Panc1 (cell line): ENCODE data around the gene WFIKKN1. TPM values are rescaled to one million over a fixed set of nuclear protein-coding genes. Genes with fewer than 3 reads are reported as not detected.

ENCODE experiments used
- ATAC-seq: fragments of 200-7000 bp; cut with Tn5 transposase; 2 replicates; pipeline ENCODE4 v1.9.1; 2020; ENCODE audit warnings: mild to moderate bottlenecking, moderate library complexity
- BruUV-seq: library from RNA; stranded (reverse); fragments of 400-500 nt; replicated peaks from 2 replicates; lab custom pipeline; 2021; lab: Mats Ljungman, UMichigan
- CTCF ChIA-PET: fragments of 300-600 bp; sonication (Branson Sonifier 250); formaldehyde crosslinking; loops from one replicate; lab custom pipeline; 2022; ENCODE audit warnings: antibody characterized with exemption; lab: Charles Lee
- POLR2A ChIA-PET: fragments of 300-600 bp; sonication (Branson Sonifier 250); formaldehyde crosslinking; loops from one replicate; lab custom pipeline; 2022; ENCODE audit warnings: antibody characterized with exemption; lab: Charles Lee
- DNase-seq: peaks from one replicate; pipeline ENCODE4 v3.0.0-alpha.2; 2010; ENCODE audit warnings: low read depth, low spot score
- H3K27ac ChIP-seq: 2 replicates; pipeline ENCODE4 v1.5.1; 2011; ENCODE audit warnings: mild to moderate bottlenecking, low read length, inconsistent platforms
- H3K27me3 ChIP-seq: fragments of 200-500 bp; sonication (Bioruptor generic); 2 replicates; pipeline ENCODE4 v1.6.0; 2014; ENCODE audit warnings: low read length, inconsistent platforms; ENCODE audit not compliant: control insufficient read depth, insufficient read depth
- H3K36me3 ChIP-seq: fragments of 200-500 bp; sonication (Bioruptor generic); 2 replicates; pipeline ENCODE4 v1.5.1; 2014; ENCODE audit warnings: inconsistent platforms, mild to moderate bottlenecking, low read length, moderate library complexity; ENCODE audit not compliant: control insufficient read depth, insufficient read depth
- H3K4me1 ChIP-seq: 2 replicates; pipeline ENCODE4 v1.5.1; 2011; ENCODE audit warnings: inconsistent platforms, mild to moderate bottlenecking, low read length, moderate library complexity; ENCODE audit not compliant: control insufficient read depth, insufficient read depth
- H3K4me3 ChIP-seq, 2 experiments: 2 replicates each; pipeline ENCODE4 v1.5.1; 2011 to 2012; ENCODE audit warnings: low read depth in 2 of 2, low read length in 2 of 2, mild to moderate bottlenecking in 2 of 2, inconsistent platforms in 1 of 2, moderate library complexity in 1 of 2
- H3K9me3 ChIP-seq: fragments of 200-500 bp; sonication (Bioruptor generic); 2 replicates; pipeline ENCODE4 v1.5.1; 2014; ENCODE audit warnings: low read depth, mild to moderate bottlenecking, inconsistent platforms, low read length, moderate library complexity; ENCODE audit not compliant: control insufficient read depth, insufficient read depth
- POLR2AphosphoS5 ChIP-seq: IDR thresholded peaks from 2 replicates; pipeline ENCODE4 v1.6.1; 2012; ENCODE audit warnings: mild to moderate bottlenecking, low read depth, low read length, moderate library complexity
- SIN3A ChIP-seq: IDR thresholded peaks from 2 replicates; pipeline ENCODE4 v1.6.1; 2012; ENCODE audit warnings: low read depth, mild to moderate bottlenecking, low read length, moderate library complexity, borderline replicate concordance; ENCODE audit not compliant: insufficient read depth
- TCF7L2 ChIP-seq: IDR thresholded peaks from 2 replicates; pipeline ENCODE4 v1.6.1; 2011; ENCODE audit warnings: mild to moderate bottlenecking, low read depth, low read length, inconsistent platforms
- in situ Hi-C: cut with HindIII; loops from 2 replicates; pipeline ENCODE4 v1.10.0; 2016; ENCODE audit warnings: low sequenced_read_pairs, low pct_unique_long_range_greater_than_20kb
- intact Hi-C: fragments of 100-400 bp; cut with micrococcal nuclease; formaldehyde crosslinking; loops from one replicate; pipeline ENCODE4 v1.10.0; 2022; ENCODE audit not compliant: unreplicated experiment
- total RNA-seq: library from RNA; stranded (reverse); gene quantifications from one replicate; pipeline ENCODE4 v1.2.1, GENCODE V29; 2021; ENCODE audit not compliant: unreplicated experiment
- TF ChIP-seq, protein P1 (sequence below): fragments of 450-650 bp; IDR thresholded peaks from 2 replicates; pipeline ENCODE4 v1.5.1; 2017; ENCODE audit warnings: mild to moderate bottlenecking
- TF ChIP-seq, protein P2 (sequence below), 2 experiments: IDR thresholded peaks; 2 replicates each; pipeline ENCODE4 v1.6.1; 2011 to 2012; ENCODE audit warnings: low read depth in 2 of 2, control low read depth in 1 of 2, low read length in 1 of 2, mild to moderate bottlenecking in 1 of 2, moderate library complexity in 1 of 2; ENCODE audit not compliant: insufficient read depth in 1 of 2

Gene WFIKKN1
- total RNA-seq, 1 experiment from 2014 or later: 2.0 TPM

DNA sequence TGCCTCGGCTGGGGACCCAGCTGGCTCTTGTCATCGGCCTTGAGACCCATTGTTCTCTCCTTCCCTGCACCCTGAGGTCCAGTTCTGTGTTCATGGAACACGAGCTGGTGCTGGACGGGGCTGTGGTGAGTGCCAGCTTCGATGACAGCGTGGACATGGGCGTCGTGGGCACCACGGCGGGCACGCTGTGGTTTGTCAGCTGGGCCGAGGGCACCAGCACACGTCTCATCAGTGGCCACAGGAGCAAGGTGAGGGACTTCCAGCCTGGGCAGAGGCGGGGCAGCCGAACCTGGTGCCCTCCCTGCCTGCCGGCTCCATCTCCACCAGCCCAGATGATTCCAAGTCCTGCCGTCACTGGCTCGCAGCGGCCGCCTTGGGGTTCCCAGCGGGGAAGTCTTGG is 31.8 kb downstream of the WFIKKN1 start:
- TF ChIP-seq, protein P1, sequence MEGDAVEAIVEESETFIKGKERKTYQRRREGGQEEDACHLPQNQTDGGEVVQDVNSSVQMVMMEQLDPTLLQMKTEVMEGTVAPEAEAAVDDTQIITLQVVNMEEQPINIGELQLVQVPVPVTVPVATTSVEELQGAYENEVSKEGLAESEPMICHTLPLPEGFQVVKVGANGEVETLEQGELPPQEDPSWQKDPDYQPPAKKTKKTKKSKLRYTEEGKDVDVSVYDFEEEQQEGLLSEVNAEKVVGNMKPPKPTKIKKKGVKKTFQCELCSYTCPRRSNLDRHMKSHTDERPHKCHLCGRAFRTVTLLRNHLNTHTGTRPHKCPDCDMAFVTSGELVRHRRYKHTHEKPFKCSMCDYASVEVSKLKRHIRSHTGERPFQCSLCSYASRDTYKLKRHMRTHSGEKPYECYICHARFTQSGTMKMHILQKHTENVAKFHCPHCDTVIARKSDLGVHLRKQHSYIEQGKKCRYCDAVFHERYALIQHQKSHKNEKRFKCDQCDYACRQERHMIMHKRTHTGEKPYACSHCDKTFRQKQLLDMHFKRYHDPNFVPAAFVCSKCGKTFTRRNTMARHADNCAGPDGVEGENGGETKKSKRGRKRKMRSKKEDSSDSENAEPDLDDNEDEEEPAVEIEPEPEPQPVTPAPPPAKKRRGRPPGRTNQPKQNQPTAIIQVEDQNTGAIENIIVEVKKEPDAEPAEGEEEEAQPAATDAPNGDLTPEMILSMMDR: no peak
- TF ChIP-seq SIN3A (no peak), POLR2AphosphoS5 (no peak), TCF7L2 (no peak)
- TF ChIP-seq, protein P2, sequence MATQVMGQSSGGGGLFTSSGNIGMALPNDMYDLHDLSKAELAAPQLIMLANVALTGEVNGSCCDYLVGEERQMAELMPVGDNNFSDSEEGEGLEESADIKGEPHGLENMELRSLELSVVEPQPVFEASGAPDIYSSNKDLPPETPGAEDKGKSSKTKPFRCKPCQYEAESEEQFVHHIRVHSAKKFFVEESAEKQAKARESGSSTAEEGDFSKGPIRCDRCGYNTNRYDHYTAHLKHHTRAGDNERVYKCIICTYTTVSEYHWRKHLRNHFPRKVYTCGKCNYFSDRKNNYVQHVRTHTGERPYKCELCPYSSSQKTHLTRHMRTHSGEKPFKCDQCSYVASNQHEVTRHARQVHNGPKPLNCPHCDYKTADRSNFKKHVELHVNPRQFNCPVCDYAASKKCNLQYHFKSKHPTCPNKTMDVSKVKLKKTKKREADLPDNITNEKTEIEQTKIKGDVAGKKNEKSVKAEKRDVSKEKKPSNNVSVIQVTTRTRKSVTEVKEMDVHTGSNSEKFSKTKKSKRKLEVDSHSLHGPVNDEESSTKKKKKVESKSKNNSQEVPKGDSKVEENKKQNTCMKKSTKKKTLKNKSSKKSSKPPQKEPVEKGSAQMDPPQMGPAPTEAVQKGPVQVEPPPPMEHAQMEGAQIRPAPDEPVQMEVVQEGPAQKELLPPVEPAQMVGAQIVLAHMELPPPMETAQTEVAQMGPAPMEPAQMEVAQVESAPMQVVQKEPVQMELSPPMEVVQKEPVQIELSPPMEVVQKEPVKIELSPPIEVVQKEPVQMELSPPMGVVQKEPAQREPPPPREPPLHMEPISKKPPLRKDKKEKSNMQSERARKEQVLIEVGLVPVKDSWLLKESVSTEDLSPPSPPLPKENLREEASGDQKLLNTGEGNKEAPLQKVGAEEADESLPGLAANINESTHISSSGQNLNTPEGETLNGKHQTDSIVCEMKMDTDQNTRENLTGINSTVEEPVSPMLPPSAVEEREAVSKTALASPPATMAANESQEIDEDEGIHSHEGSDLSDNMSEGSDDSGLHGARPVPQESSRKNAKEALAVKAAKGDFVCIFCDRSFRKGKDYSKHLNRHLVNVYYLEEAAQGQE (IDR thresholded peaks at IDR 0.05; ENCODE audit: insufficient read depth in 1 of 2, low read depth in 2 of 2, low read length in 1 of 2): no peak
- Histone ChIP-seq H3K36me3 (no peaks in the 10 kb centered on the region), H3K4me1 (peaks cover 15% of the 10 kb centered on the region), H3K4me3 (no peak overlapping the region), H3K27ac (no peak overlapping the region), H3K27me3 (no peaks in the 10 kb centered on the region), H3K9me3 (no peaks in the 10 kb centered on the region)
- in situ Hi-C loops: no loop called here
- DNase-seq: no peak
- POLR2A ChIA-PET: no interaction called here
- CTCF ChIA-PET: no interaction called here
- no peak for ATAC-seq
- intact Hi-C loops: no loop called here
- BruUV-seq: no TSS peak

DNA sequence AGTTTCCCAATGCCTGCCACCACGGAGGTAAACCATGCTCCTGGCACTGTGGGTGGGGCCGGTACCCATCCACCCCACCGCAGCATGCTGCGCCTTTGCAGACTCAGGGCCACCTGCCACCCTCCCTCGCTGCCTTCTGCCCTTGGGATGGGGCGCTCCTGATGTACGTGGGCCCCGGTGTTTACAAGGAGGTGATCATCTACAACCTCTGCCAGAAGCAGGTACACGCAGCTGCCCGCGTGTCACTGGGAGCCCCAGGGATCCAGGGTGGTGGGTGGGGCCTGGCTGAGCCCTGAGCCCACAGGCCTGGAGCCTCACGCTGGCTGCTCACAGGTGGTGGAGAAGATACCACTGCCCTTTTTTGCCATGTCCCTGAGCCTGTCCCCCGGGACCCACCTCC is 35.8 kb downstream of the WFIKKN1 start:
- ChIA-PET CTCF (no interaction called here), POLR2A (no interaction called here)
- TF ChIP-seq, protein P2 (IDR thresholded peaks at IDR 0.05; ENCODE audit: insufficient read depth in 1 of 2, low read depth in 2 of 2, low read length in 1 of 2): no peak
- TF ChIP-seq TCF7L2 (no peak), POLR2AphosphoS5 (no peak), SIN3A (no peak)
- TF ChIP-seq, protein P1: no peak
- no peak overlapping the region for H3K4me3 ChIP-seq
- DNase-seq: no peak
- H3K27me3 ChIP-seq: no peaks in the 10 kb centered on the region
- in situ Hi-C loops (no loop called here), intact Hi-C loops (no loop called here)
- H3K36me3 ChIP-seq: peaks cover 3% of the 10 kb centered on the region; the same call in 1 of the 2 replicates
- H3K27ac ChIP-seq: no peak overlapping the region
- H3K9me3 ChIP-seq: no peaks in the 10 kb centered on the region
- no TSS peak for BruUV-seq
- peaks cover 10% of the 10 kb centered on the region for H3K4me1 ChIP-seq
- no peak for ATAC-seq
